HK-2 (cell line): ENCODE results near the gene LTB.

ENCODE experiments used
- DNase-seq: peaks from one replicate; pipeline ENCODE4 v3.0.0-alpha.2; 2018; ENCODE audit not compliant: unreplicated experiment

Gene LTB

DNA sequence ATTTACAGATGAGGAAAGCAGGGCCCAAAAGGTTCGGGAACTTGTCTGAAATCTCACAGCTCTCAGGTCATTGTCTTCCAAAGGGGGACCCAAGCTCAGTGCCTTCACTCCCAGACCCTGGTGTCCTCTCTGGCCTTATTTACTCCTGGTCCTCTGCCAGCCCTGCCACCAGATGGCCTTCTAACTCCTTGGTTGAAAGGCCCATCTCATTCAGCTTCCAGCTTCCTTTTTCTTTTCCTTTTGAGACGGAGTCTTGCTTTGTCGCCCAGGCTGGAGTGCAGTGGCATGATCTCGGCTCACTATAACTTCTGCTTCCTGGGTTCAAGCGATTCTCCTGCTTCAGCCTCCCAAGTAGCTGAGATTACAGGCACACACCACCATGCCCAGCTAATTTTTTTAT, 30.9 kb downstream of the LTB start:
- peak; percentile 58 for DNase-seq

DNA sequence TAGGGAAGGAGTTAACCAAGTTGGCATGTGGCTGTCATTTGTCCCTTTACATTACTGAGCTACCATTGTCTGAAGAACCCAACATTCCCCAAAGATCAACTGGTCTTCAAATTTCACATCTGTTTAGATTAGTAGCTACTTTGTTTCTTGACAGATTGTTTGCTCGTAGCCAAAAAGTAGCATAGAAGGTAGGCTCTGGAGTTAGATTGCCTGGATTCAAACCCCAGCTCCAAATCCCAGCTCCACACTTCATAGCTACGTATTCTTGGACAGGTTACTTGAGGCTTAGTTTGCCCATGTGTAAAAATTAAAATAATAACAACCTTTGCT, 33.7 kb downstream of the LTB start:
- no peak for DNase-seq

DNA sequence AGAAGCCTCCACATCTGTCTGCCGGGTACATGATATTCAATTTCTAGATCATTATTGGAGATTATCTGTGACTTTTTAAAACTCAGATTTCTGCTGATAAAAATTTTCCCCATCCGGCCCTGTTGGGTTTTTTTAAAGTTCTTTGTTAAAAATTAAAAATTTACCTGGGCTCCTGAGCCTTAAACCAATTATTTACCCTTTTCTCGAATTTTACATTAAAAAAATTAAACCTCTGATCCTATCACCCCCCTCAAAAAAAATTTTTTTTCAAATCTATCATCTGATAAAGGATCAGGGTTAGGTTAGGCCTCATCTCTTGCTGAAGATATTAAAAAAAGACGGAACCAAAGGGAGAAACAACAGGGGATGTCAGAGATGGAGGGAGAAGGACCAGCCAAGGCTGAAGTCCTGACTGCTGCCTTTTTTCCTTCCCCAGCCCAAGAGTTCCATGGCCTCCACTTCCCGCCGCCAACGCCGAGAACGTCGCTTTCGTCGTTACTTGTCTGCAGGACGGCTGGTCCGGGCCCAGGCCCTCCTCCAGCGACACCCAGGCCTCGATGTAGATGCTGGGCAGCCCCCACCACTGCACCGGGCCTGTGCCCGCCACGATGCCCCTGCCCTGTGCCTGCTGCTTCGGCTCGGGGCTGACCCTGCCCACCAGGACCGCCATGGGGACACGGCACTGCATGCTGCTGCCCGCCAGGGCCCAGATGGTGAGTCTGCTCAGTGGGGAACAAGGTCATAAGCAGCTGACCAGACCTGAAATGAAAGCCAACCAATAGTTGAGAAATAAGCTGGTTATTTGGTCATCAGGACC, 34.3 kb downstream of the LTB start:
- DNase-seq: no peak

DNA sequence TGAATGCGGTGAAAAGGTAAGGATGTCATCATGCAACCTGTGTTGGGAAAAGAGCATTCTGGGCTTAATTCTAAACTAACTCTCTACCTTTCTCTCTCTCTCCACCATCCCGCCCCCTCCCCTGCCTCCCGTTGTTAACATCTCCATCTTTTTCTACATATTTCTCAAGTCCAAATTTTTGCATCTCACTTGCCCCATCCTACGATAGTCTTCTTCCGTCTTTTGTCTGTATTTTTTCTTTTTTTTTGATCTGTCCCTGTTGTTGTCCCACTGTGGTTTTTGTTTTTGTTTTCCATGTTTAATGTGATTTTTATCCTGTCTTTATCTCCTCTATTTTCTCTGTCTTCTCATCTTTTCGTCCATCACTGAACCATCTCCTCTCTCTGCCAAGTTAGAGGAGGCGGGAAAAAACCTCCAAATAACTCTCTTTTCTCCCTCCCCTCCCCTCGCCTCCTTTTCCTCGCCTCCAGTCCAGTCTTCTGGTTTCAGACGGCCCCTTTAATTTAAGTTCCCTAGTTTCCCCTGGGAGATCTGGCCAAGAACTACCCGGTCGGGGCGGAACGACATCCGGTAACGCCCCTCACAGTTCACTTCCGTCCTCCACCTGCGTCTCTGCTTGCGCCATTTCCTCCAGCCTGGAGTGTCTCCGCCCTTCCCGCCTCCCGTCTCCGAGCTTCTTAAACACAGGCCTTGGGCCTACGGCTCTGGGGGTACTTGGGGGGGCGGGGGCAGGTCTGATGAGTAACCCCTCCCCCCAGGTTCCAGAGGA, 35.1 kb downstream of the LTB start, which contains the start of gene NFKBIL1:
TSS of gene NFKBIL1 (plus strand) at position 651 of the 769 bp plus-strand sequence. CDS start at position 738, 87 bp downstream.
- peak; percentile 95 for DNase-seq

DNA sequence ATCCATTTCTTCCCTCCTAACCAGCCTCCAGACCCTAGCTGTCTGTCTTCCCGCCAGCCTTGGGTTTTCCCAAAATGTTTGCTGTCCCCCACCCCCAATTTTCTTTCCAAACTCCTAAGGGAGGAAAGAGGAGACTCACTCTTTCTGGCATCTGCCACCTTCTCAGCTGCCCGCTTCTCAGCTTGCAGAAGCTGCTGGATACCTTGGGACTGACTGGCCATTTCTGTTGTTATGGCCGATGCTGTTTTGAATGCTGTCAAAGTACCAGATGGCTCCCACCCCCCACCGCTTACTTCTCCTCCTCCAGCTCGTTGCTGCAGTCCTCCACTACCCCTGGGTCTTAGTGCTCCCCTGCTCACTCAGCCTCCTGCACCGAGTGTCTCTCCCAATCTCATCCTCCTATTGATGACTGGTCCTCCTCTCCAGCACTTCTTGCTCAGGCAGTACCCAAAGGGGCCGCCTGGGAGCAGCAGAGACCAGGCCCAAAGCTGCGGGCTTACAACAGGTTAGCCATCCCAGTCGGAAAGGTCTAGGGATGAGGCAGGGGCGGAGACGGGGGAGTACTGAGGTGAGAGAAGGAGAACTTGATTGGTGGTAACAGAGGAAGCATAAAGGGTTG, 35.8 kb downstream of the LTB start, which contains the start of gene ATP6V1G2:
TSS of gene ATP6V1G2 (minus strand) at position 270 of the 619 bp plus-strand sequence. CDS start at position 221, 49 bp downstream.
- peak; percentile 86 for DNase-seq

DNA sequence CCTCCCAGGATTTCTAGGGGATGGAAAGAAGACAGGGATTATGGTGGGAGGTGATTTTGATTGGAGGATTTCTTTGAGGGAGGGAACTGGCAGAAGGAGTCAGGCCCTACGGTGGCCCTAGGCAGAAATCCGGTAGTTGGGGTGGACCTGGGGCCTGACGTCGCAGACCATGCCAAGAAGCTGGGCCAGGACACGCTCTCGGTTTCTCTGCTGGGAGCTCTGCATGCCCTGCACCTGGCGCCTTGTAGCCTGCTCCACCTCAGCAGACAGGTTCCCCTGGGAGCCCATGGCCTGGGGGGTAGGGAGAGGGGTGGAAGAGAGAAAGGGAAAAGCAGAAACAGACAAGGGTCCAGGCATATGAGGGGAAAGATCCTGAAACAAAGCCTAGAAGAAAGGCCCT, 36.9 kb downstream of the LTB start:
- DNase-seq: no peak

DNA sequence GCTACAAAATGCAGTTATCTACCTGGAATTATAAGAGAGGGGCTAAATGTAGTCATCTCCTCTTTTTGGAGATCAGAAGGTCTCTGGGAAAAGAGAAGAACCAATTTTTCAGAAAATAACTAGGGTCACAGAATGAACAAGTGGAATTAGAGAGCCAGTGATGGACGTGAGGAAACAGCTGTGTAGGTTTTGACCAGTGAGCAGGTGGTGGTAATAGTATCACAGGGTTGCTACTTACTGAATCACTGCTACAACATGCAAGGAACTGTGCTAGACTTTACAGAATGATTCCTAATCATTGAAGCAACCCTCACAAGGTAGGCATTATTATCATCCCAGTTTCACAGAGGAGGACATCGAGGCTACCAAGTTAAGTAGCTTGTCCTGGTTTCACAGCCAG, 37.5 kb downstream of the LTB start:
- DNase-seq: no peak

DNA sequence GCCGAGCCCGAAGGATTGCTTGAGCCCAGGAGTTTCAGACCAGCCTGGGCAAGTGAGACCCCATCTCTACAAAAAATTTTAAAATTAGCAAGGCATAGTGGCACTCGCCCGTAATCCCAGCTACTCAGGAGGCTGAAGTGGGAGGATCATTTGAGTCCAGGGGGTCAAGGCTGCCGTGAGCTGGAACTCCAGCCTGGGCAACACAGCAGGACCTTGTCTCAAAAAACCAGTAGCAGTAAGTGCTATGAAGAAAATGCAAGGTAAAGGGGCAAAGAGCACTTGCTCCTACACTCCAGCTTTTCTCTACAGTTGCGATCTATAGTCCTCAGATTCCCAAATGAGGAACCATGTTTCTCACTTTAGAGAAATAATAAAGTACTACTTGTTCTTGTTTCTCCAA, 38.6 kb downstream of the LTB start:
- DNase-seq: no peak

DNA sequence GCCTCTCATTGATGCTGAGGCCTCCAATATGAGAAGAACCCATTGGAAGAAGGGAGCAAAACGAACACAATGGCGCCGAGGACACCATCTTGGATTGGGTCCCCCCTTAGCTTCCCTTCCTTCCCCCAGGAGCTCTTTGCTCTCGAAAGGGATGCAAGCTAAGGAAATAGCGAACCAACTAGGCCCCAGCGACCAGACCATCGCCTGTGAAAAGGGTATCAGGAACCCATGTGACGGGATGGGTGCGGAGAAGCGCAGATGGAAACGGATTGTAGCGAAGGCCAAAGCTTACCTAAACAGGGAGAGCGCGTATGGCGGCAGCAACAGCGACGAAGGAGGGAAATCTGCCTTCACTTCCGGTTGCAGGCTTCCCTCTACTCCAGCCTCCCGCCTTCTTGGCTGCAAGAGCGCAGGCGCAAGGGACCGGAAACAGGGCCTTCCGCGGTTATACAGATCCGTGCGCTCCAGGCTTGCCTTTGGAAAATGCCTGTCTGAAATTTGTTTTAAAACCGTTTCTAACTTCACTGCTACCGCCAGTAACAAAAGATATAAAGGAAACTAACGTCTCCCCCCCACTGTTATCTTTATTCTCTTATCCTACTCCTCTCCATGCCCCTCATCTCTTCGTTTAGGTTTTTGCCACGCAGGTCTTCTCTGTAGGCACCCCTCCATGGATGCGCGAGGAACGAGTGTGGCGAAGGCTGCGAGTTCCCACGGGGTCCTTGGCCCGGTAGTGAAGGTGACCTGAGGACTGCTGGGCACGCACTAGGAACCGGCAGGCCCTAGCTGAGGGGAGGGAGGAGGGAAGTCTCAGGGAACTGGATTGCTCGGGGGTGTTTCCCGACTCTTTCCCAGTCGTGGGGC, 40.3 kb downstream of the LTB start, which contains the start of gene DDX39B:
TSS of gene DDX39B (minus strand) at position 346 of the 864 bp plus-strand sequence. CDS start 1,471 bp downstream, outside the sequence.
- DNase-seq: peak; percentile 91

DNA sequence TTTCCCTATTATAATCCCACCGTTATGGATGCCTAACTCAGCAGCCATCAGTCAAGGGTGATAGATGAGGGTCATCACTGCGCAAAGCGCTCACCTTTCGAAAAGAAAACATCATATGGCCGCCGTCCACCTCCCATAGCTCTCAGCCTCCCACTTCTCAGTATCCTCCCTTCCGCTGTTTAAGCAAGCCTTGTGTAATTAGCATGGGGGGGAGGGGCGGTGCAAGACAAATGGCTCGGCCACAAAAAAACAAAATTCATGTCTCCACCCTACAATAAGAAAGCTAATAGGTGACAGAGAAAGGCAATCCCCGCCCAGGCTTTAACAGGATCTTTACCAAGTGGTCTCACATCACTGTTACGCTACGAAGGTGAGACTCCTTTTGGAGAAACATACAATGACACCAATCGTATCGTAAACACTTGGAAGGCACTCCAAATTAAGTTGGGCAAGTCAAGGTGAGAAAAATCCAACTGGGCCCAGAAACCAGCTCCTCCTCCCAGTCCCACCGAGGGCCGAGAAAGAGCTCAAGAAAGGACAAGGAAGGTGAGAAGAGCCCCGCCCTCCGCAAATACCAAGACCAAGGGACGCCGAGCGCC, 41.1 kb downstream of the LTB start:
- peak; percentile 33 for DNase-seq

DNA sequence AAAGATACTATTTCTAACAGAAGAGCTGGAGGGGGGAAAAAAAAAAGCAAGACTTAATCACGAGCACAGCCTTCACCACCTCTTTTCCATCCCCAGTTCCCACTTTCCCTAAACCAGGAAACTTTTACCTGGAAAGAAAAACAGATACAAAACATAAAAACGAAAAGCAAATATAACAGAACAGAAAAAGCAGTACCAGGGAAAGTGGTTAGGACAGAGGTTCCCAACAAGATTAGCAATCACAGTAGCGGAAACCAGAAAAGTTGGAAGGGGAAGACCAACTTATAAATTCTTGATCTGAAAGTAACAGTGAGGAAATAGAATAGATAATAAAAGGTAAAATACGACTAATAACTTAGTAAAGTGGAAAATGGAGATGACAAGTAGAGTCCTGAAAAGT, 41.6 kb downstream of the LTB start:
- no peak for DNase-seq

DNA sequence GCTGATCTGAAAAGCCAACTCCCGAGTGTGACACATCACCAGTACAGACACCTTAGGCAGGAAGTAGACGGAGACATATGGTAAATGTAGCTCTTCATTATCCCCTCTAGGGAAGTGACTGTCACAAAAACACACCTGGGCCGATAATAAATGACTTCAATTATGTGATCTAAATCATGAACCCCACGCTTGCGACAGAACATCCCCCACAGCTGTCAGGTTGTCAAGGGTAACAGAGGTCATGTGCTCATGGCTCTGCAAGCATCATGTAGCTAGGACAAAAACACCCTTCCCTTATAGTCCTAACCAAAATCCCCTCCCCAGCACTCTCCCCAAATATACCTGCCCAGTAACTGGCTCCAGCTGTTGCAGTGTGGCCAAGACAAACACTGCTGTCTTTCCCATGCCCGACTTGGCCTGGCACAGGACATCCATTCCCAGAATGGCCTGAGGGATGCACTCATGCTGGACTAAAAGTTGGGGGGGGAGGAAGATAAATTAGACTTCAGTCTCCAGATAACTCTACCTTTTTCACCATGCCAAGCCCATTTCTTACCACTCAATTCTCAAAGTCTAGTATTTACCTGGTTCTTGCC, 43.3 kb downstream of the LTB start:
- DNase-seq: no peak

DNA sequence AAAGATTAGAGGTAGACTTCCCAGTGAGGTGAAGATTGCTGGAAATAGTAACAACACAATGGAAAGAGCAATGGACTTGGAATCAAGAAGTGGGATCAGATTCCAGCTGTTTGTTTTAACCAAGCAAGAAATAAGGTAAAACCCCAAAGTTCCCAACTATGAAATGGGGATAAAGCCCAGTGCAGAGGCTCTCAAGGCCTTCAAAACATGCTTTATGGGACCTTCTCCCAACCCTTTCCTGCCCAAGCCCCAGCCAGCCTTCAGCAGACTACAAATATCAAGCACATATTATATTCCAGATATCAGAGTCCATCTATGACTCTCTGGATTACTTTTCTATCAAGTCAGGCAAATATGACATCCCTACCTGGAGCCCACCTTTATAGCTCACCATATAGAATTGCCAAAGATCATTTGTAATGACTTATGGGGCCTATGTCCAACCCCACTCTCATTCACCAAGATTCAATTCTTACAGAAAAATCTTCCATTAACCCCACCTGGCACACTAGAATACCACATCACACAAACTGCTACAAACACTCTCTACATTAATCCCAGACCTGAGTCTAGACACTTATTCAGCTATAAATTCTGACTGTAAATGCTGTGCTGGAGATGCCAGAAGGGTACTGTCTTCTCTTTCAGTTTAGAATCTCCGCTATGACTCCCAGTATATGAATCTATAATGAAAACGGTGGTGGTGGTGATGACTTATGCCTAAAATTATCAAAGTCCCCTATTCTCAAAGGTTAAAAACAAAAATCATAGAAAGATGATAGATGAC, 46.5 kb downstream of the LTB start:
- no peak for DNase-seq

DNA sequence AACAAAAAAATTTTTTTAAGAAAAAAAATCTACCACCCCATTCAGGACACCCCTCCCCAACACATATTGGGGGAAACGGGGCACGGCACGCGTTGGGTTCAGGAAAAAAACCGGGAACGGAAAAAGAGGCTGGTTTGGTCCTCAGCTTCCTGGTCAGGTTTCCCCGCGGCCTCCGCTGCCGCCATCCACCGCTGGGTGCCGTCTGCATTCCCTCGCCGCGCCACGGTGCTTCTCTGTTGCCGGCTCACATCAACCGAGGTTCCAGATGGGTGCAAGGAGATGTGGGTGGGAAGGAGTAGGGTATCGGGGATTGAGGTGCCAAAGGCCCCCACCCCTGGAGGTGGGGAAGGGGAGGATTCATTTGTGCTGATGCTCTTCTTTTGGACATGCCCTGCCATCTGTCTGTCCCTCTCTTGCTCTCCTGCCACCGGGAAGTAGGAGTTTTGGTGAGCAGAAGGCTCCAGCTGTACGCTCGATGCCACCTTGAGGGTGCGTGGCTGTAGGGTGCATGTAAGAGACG, 47.6 kb downstream of the LTB start:
- DNase-seq: no peak

DNA sequence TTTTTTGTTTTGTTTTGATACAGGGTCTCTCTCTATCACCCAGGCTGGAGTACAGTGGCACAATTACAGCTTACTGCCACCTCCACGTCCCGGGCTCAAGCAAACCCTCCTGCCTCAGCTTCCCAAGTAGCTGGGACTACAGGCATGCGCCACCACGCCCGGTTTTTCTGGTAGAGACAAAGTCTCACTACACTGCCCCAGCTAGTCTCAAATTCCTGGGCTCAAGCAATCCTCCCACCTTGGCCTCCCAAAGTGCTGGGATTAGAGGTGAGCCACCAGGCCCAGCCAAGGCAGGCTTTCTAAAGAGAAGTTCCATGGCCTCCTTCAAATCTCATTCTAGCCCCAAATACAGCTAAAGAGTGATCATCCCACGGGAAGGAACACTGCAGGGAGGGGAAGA, 48.2 kb downstream of the LTB start:
- no peak for DNase-seq

DNA sequence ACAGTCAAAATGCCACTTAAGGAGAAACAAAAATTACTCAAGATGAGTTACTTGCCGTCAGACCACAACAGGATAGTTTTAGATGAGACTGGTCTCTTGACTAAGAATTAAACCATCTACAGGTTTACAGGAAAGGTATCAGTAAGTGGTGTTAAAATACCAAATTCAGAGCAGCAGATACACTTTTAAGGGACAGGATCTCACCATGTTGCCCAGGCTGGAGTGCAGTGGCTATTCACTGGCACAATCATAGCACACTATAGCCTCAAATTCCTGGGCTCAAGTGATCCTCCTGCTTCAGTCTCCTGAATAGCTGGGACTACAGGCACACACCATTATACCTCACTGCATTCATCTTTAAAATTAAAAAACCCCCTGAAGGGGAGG, 48.8 kb downstream of the LTB start:
- DNase-seq: no peak

DNA sequence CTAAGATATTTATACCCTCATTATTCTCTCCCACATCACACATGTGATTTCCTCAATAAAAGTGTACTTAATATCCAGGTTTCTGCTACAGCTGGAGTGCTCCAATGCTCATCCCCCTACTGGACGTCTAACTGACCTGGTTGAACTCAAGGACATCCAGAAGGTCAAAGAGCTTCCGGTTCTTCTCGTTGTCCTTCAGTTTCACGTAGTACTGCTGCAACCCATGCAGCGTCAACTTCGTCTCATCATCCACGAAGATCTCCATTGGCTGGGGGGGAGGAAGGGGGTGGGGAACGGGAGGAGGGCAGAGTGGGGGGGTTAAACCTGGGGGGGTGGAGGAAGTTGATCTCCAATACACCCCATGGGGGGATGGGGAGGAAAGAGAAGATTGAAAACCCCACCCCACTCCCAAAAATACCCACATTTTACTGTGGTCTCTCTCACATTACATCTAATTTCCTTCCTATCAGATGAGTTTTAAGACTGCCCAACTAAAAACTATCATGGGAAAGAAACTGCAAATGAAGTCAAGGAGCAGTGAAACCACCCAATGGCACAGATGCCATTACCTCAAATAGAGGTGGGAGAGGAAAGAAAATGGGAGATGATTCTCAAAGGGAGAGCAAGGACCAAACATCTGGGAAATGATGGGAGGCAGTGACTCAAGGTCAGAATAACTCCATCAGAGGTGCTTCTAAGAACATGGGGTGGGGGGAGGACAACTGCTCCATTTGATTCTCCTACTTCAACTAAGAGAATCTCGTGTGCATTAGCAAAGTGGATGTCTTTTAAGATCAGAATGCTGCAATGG, 49.4 kb downstream of the LTB start:
- DNase-seq: no peak

DNA sequence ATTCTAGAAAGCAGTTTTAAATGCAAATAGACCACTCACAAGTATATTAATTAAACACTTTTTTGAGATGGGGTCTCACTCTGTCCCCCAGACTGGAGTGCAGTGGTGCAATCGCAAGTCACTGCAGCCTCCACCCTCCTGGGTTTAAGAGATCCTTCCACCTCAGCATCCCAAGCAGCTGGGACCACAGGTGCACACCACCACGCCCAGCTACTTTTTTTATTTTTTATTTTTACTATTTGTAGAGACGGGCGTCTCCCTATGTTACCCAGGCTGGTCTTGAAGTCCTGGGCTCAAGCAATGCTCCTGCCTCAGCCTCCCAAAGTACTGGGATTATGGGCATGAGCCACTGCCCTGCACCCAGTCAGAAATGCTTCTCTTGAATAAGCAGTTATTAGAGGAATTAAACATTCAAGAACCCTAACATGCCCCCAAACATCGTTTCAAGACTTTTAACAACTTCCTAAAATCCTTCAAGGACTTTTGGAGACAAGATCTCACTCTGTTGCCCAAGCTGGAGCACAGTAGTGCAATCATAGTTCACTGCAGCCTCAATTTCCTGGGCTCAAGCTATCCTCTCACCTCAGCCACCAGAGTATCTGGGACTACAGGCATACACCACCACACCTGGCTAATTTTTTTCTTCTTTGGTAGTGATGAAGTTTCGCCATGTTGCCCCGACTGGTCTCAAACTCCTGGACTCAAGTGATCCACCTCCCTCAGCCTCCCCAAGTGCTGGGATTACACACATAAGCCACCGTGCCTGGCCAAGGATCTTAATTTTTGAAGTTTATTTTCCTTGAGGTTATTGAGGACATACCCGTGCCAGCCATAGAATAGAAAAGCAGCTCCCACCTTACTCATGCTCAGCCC, 50.2 kb downstream of the LTB start:
- no peak for DNase-seq
